Neural cell (in vitro differentiated cells): Measurements from ENCODE around the gene DCHS1. TPM values are rescaled to one million over a fixed set of nuclear protein-coding genes. Genes with fewer than 3 reads are reported as not detected.
A peak's percentile ranks its signal among the peaks of the same experiment; 100 is the strongest.

ENCODE experiments used
- H2AFZ ChIP-seq: fragments of 200-600, 300-800 bp; sonication (generic), shearing (Covaris generic); 2 replicates; pipeline ENCODE4 v1.6.0; 2014; ENCODE audit warnings: low read depth, mild to moderate bottlenecking, antibody characterized with exemption, low read length, moderate library complexity
- H3F3A ChIP-seq: fragments of 200-600 bp; shearing (Covaris generic); 2 replicates; pipeline ENCODE4 v1.6.1; 2016; ENCODE audit warnings: mild to moderate bottlenecking, moderate library complexity, mixed read lengths, antibody characterized with exemption, low read length; ENCODE audit not compliant: insufficient read depth, poor library complexity, severe bottlenecking
- H3K27ac ChIP-seq: fragments of 200-600, 300-800 bp; sonication (generic), shearing (Covaris generic); 2 replicates; pipeline ENCODE4 v1.5.1; 2014; ENCODE audit warnings: mild to moderate bottlenecking, low read length, moderate library complexity
- H3K27me3 ChIP-seq: fragments of 300-800, 200-600 bp; sonication (generic), shearing (Covaris generic); 2 replicates; pipeline ENCODE4 v1.6.0; 2014; ENCODE audit warnings: mild to moderate bottlenecking, low read depth, low read length, moderate library complexity; ENCODE audit not compliant: insufficient read depth
- H3K36me3 ChIP-seq: fragments of 300-800, 200-600 bp; sonication (generic), shearing (Covaris generic); 2 replicates; pipeline ENCODE4 v1.5.1; 2014; ENCODE audit warnings: mild to moderate bottlenecking, antibody characterized with exemption, low read length, moderate library complexity; ENCODE audit not compliant: insufficient read depth
- H3K4me2 ChIP-seq: fragments of 300-800, 200-600 bp; sonication (generic), shearing (Covaris generic); 2 replicates; pipeline ENCODE4 v1.6.0; 2014; ENCODE audit warnings: mild to moderate bottlenecking, low read length
- H3K4me3 ChIP-seq: fragments of 300-800, 200-600 bp; sonication (generic), shearing (Covaris generic); 2 replicates; pipeline ENCODE4 v1.5.1; 2014; ENCODE audit warnings: mild to moderate bottlenecking, low read length, moderate library complexity
- H3K79me2 ChIP-seq: fragments of 200-600 bp; shearing (Covaris generic); replicated peaks from 2 replicates; pipeline ENCODE4 v1.6.0; 2014; ENCODE audit warnings: mild to moderate bottlenecking, low read length, moderate library complexity; ENCODE audit not compliant: insufficient read depth
- H3K9ac ChIP-seq: fragments of 300-800, 200-600 bp; sonication (generic), shearing (Covaris generic); 2 replicates; pipeline ENCODE4 v1.6.1; 2016; ENCODE audit warnings: mild to moderate bottlenecking, low read length, mixed read lengths
- H3K9me2 ChIP-seq: fragments of 200-600 bp; shearing (Covaris generic); 2 replicates; pipeline ENCODE4 v1.6.1; 2016; ENCODE audit warnings: mild to moderate bottlenecking, low read length, mixed read lengths; ENCODE audit not compliant: insufficient read depth
- H3K9me3 ChIP-seq: fragments of 200-600, 300-800 bp; sonication (generic), shearing (Covaris generic); 2 replicates; pipeline ENCODE4 v1.6.1; 2016; ENCODE audit warnings: mild to moderate bottlenecking, mixed run types, low read length, moderate library complexity, mixed read lengths
- H4K20me1 ChIP-seq: fragments of 200-600 bp; shearing (Covaris generic); 2 replicates; pipeline ENCODE4 v1.6.1; 2016; ENCODE audit warnings: mild to moderate bottlenecking, mixed run types; ENCODE audit not compliant: insufficient read depth
- EP300 ChIP-seq: fragments of 450-650 bp; conservative IDR thresholded peaks from 2 replicates; pipeline ENCODE4 v1.6.1; 2014; ENCODE audit warnings: antibody characterized with exemption, mild to moderate bottlenecking, moderate library complexity; ENCODE audit not compliant: poor library complexity, severe bottlenecking
- EZH2 ChIP-seq: fragments of 200-600, 300-800 bp; shearing (Covaris generic), sonication (generic); IDR thresholded peaks from 2 replicates; pipeline ENCODE4 v1.6.1; 2014; ENCODE audit warnings: antibody characterized with exemption, low read length, borderline replicate concordance, mild to moderate bottlenecking; ENCODE audit not compliant: insufficient read depth, poor library complexity, severe bottlenecking
- MXI1 ChIP-seq: fragments of 450-650 bp; conservative IDR thresholded peaks from 2 replicates; pipeline ENCODE4 v1.6.1; 2014; ENCODE audit warnings: antibody characterized with exemption, mild to moderate bottlenecking; ENCODE audit not compliant: poor library complexity, severe bottlenecking
- POLR2AphosphoS5 ChIP-seq: IDR thresholded peaks from 2 replicates; pipeline ENCODE4 v1.6.1; 2012
- RAD21 ChIP-seq: fragments of 450-650 bp; conservative IDR thresholded peaks from 2 replicates; pipeline ENCODE4 v1.6.1; 2014; ENCODE audit warnings: antibody characterized with exemption, mild to moderate bottlenecking, moderate library complexity
- SMC3 ChIP-seq: fragments of 450-650 bp; conservative IDR thresholded peaks from 2 replicates; pipeline ENCODE4 v1.6.1; 2014; ENCODE audit warnings: antibody characterized with exemption, mild to moderate bottlenecking, moderate library complexity; ENCODE audit not compliant: poor library complexity
- TAF1 ChIP-seq: IDR thresholded peaks from 2 replicates; pipeline ENCODE4 v1.6.1; 2012; ENCODE audit warnings: low read depth
- polyA plus RNA-seq: library from polyadenylated mRNA; depleted of rRNA; stranded (reverse); fragments of >200 nt; gene quantifications from 2 replicates; pipeline ENCODE4 v1.2.3, GENCODE V29; 2014
- TF ChIP-seq, protein P1 (sequence below): fragments of 450-650 bp; IDR thresholded peaks from 2 replicates; pipeline ENCODE4 v1.5.1; 2014; ENCODE audit warnings: antibody characterized with exemption, mild to moderate bottlenecking, moderate library complexity; ENCODE audit not compliant: poor library complexity, severe bottlenecking
- TF ChIP-seq, protein P2 (sequence below): IDR thresholded peaks from 2 replicates; pipeline ENCODE4 v1.6.1; 2012; ENCODE audit warnings: borderline replicate concordance

Gene DCHS1
- polyA plus RNA-seq, 1 donor from 2014 or later = 30.1 TPM

DNA sequence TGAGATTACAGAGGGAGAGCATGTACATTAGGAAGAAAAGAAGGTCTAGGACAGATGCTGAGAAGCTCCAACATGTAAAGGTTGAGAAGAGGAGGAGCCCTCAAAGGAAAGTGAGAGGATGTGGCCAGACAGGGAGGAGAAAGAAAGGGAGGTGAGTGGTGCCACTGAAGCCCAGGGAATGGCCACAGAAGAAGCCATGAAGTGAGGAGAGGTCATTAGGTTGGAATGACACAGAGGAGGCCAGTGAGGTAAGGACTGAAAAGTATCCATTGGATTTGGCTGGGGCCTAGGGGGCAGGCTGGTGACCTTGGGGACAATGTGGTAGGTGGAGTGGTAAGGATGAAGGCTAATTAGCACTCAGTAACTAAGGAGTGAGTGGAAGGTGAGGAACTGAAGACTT, 3.0 kb upstream of the DCHS1 start:
- no peaks in the 10 kb centered on the region for H3K9me3 ChIP-seq
- H3K9me2 ChIP-seq = no peaks in the 10 kb centered on the region
- H3K27ac ChIP-seq = no peak overlapping the region
- H3F3A ChIP-seq = no peaks in the 10 kb centered on the region
- no peak for TF ChIP-seq POLR2AphosphoS5
- no peak for TF ChIP-seq SMC3
- TF ChIP-seq, protein P1, sequence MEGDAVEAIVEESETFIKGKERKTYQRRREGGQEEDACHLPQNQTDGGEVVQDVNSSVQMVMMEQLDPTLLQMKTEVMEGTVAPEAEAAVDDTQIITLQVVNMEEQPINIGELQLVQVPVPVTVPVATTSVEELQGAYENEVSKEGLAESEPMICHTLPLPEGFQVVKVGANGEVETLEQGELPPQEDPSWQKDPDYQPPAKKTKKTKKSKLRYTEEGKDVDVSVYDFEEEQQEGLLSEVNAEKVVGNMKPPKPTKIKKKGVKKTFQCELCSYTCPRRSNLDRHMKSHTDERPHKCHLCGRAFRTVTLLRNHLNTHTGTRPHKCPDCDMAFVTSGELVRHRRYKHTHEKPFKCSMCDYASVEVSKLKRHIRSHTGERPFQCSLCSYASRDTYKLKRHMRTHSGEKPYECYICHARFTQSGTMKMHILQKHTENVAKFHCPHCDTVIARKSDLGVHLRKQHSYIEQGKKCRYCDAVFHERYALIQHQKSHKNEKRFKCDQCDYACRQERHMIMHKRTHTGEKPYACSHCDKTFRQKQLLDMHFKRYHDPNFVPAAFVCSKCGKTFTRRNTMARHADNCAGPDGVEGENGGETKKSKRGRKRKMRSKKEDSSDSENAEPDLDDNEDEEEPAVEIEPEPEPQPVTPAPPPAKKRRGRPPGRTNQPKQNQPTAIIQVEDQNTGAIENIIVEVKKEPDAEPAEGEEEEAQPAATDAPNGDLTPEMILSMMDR = no peak
- no peak for TF ChIP-seq EP300
- TF ChIP-seq, protein P2, sequence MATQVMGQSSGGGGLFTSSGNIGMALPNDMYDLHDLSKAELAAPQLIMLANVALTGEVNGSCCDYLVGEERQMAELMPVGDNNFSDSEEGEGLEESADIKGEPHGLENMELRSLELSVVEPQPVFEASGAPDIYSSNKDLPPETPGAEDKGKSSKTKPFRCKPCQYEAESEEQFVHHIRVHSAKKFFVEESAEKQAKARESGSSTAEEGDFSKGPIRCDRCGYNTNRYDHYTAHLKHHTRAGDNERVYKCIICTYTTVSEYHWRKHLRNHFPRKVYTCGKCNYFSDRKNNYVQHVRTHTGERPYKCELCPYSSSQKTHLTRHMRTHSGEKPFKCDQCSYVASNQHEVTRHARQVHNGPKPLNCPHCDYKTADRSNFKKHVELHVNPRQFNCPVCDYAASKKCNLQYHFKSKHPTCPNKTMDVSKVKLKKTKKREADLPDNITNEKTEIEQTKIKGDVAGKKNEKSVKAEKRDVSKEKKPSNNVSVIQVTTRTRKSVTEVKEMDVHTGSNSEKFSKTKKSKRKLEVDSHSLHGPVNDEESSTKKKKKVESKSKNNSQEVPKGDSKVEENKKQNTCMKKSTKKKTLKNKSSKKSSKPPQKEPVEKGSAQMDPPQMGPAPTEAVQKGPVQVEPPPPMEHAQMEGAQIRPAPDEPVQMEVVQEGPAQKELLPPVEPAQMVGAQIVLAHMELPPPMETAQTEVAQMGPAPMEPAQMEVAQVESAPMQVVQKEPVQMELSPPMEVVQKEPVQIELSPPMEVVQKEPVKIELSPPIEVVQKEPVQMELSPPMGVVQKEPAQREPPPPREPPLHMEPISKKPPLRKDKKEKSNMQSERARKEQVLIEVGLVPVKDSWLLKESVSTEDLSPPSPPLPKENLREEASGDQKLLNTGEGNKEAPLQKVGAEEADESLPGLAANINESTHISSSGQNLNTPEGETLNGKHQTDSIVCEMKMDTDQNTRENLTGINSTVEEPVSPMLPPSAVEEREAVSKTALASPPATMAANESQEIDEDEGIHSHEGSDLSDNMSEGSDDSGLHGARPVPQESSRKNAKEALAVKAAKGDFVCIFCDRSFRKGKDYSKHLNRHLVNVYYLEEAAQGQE = no peak
- TF ChIP-seq EZH2 = no peak
- TF ChIP-seq MXI1 = no peak
- no peak for TF ChIP-seq TAF1
- TF ChIP-seq RAD21 = no peak
- no peak overlapping the region for H3K4me2 ChIP-seq
- no peak overlapping the region for H3K4me3 ChIP-seq
- H3K27me3 ChIP-seq = no peaks in the 10 kb centered on the region
- H3K9ac ChIP-seq = no peak overlapping the region
- peaks cover 27% of the 10 kb centered on the region for H3K79me2 ChIP-seq
- no peaks in the 10 kb centered on the region for H4K20me1 ChIP-seq
- no peak overlapping the region for H2AFZ ChIP-seq
- no peaks in the 10 kb centered on the region for H3K36me3 ChIP-seq

DNA sequence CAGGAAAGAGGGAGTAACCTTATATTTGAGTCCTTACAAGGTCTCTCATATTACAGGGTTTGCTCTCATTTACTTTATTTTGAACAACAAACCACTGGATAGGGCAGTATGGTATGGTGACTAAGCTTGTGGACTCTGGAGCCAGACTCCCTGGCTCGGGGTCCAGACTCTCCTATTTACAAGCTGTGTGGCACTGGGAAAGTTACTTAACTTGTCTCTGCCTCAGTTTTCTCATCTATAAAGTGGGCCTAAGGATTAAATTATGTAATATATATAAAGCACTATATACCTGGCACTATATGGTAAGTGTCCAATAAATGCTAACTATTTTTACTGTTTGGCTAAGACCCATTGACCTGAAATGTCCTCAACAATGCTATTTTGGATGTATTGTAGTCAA, 1.7 kb upstream of the DCHS1 start:
- TF ChIP-seq MXI1 (no peak), TAF1 (no peak)
- peak overlapping the region; percentile 66 for H3K4me3 ChIP-seq
- H3K4me2 ChIP-seq = peak overlapping the region; percentile 68
- no peaks in the 10 kb centered on the region for H3K36me3 ChIP-seq
- no peak overlapping the region for H2AFZ ChIP-seq
- H3K9ac ChIP-seq = no peak overlapping the region
- no peak overlapping the region for H3K27ac ChIP-seq
- H4K20me1 ChIP-seq = no peaks in the 10 kb centered on the region
- no peaks in the 10 kb centered on the region for H3K9me3 ChIP-seq
- H3K9me2 ChIP-seq = no peaks in the 10 kb centered on the region
- peaks cover 40% of the 10 kb centered on the region for H3K79me2 ChIP-seq
- no peaks in the 10 kb centered on the region for H3K27me3 ChIP-seq
- no peaks in the 10 kb centered on the region for H3F3A ChIP-seq

DNA sequence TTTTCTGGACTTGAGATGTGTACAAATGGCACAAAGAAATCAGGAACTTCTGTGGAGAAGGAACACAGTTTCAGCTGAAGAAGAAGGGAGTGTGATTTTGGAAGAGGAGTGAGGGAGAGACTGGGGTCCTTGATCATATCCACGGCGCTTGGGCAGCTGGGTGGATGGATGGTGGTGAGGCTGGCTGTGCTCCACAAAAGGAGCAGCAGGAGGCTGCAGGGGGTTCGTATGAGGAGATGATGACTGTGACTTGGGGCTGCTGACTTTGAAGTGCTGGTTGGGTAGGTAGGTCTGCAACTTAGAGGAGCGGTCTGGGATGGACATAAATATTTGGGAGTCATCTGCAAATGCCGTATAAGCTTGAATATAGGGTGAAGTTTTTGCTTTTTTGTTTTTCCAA, 1.3 kb upstream of the DCHS1 start:
- H3K79me2 ChIP-seq = peaks cover 44% of the 10 kb centered on the region
- H3K27ac ChIP-seq = peak overlapping the region; percentile 91
- H4K20me1 ChIP-seq = no peaks in the 10 kb centered on the region
- TF ChIP-seq TAF1 (no peak), SMC3 (no peak), MXI1 (no peak), EZH2 (no peak), POLR2AphosphoS5 (no peak), RAD21 (no peak), EP300 (no peak)
- TF ChIP-seq, protein P1 = no peak
- TF ChIP-seq, protein P2 = no peak
- H3F3A ChIP-seq = no peaks in the 10 kb centered on the region
- no peaks in the 10 kb centered on the region for H3K27me3 ChIP-seq
- no peaks in the 10 kb centered on the region for H3K9me3 ChIP-seq
- peak overlapping the region; percentile 94 for H2AFZ ChIP-seq
- no peaks in the 10 kb centered on the region for H3K9me2 ChIP-seq
- peak overlapping the region; percentile 68 for H3K4me2 ChIP-seq
- peak overlapping the region; percentile 66 for H3K4me3 ChIP-seq
- peak overlapping the region; percentile 92 for H3K9ac ChIP-seq
- H3K36me3 ChIP-seq = no peaks in the 10 kb centered on the region
